GM06990 (cell line): Measurements from ENCODE around the gene TMEM145.
"Not testable (repeated sequence)": the region's sequence is repeated elsewhere in the genome, so short reads cannot be mapped to it uniquely, and the experiment has no call there.

Source experiments
- DNase-seq: peaks from one replicate; pipeline ENCODE4 v3.0.0-alpha.2; 2011; ENCODE audit not compliant: insufficient read length; ENCODE audit errors: extremely low read depth
- H3K27me3 ChIP-seq: replicated peaks from 2 replicates; pipeline ENCODE4 v1.6.0; 2011; ENCODE audit warnings: low read length; ENCODE audit not compliant: control insufficient read depth, insufficient read depth
- H3K36me3 ChIP-seq: 2 replicates; pipeline ENCODE4 v1.5.1; 2011; ENCODE audit warnings: low read length; ENCODE audit not compliant: control insufficient read depth, insufficient read depth
- H3K4me3 ChIP-seq: replicated peaks from 2 replicates; pipeline ENCODE4 v1.5.1; 2011; ENCODE audit warnings: low read depth, mild to moderate bottlenecking, control low read depth, low read length
- CTCF ChIP-seq: IDR thresholded peaks from 2 replicates; pipeline ENCODE4 v1.5.1; 2011; ENCODE audit warnings: low read length, control low read depth, mild to moderate bottlenecking, inconsistent platforms; ENCODE audit not compliant: insufficient read depth, poor library complexity, severe bottlenecking

TMEM145 gene

DNA sequence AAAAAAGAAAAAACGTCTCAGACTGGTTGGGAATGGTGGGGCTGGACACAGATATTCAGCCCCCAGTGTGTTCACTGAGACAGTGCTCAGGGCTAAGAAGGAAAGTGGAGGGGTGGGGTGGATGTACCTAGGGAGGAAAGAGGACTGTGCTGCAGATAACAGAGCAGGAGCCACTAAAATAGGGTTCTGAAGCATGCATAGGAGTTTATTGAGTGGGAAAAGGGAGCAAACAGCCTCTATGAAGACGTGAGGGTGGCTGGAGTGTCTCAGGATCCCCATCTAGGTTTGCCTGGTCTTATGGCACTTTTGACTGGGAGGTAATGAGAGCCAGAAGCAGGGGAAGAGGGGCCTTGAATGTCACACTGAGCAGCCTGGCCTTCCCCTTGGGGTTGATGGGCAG, 15.7 kb downstream of the TMEM145 start:
- Histone ChIP-seq H3K27me3 (no peaks in the 10 kb centered on the region; the same call in 1 of the 2 replicates), H3K36me3 (peaks cover 1% of the 10 kb centered on the region), H3K4me3 (no peak overlapping the region)
- DNase-seq: no peak
- no peak for TF ChIP-seq CTCF

DNA sequence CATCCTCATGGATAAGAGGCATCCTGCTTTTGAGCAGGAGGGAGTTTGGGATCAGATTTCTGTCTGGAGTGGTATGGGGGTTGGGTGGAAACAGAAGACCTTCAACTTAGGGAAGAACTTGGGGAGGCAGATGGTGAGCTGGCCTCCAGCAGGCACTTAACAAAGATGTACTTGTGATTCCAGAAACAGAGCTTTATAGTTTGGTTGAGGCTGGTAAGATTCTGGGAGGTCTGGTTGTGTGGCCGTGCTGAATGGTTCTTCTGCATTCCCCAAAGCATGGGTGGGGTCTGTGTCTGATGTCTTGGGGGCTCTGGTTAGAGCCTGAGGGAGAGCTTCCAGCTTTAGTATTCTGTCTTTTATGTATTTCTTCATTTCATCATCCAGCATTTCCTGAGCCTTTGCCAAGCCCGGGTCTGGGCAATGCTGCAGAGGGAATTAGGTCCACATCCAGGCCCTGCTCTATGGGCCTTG, 17.2 kb downstream of the TMEM145 start:
- no peak for TF ChIP-seq CTCF
- Histone ChIP-seq H3K4me3 (no peak overlapping the region), H3K27me3 (no peaks in the 10 kb centered on the region), H3K36me3 (peaks cover 1% of the 10 kb centered on the region)
- no peak for DNase-seq

- not testable (repeated sequence) for DNase-seq, H3K4me3 ChIP-seq, H3K36me3 ChIP-seq, H3K27me3 ChIP-seq
Measured at GRCh38 chr19:42331333-42331732, 18.2 kb downstream of the TMEM145 start.

DNA sequence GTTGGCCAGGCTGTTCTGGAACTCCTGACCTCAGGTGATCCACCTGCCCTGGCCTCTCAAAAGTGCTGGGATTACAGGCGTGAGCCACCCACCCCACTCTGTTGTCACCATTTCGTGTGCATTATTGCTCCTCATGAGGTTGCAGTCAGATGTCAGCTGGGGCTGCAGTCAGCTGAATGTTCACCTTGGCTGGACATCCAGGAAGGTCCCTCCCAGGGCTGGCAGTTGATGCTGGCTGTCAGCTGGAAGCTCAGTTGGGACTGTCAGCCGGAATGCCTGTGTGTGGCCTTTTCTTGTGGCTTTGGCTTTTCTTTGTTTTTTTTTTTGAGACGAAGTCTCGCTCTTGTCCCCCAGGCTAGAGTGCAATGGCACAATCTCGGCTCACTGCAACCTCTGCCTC, 18.9 kb downstream of the TMEM145 start:
- no peak for DNase-seq
- TF ChIP-seq CTCF: no peak

DNA sequence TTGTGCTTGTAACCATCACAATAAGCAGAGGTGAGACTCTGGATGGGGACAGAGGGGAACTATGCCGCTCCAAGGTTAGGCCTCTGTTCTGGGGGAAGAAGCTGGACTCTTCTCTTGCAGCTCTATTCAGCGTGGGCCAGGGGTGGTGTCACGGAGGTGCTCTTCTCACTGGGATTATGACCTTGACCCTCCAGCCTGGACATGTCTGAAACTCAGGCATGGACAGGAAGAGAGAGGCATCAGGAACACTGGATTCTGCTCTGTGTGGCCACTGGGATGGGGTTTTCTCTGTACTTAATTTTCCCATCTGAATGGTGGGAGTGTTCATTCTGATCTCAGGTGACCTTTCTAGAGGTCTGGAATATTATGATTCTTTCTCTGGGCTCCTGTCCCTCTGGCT, 19.9 kb downstream of the TMEM145 start:
- no peak for DNase-seq
- no peaks in the 10 kb centered on the region for H3K27me3 ChIP-seq
- peaks cover 4% of the 10 kb centered on the region for H3K36me3 ChIP-seq
- no peak for TF ChIP-seq CTCF
- no peak overlapping the region for H3K4me3 ChIP-seq

More for the DNA sequence above, 18.9 kb downstream of the TMEM145 start:
- Histone ChIP-seq H3K36me3 (peaks cover 4% of the 10 kb centered on the region), H3K27me3 (no peaks in the 10 kb centered on the region), H3K4me3 (no peak overlapping the region)

- Histone ChIP-seq H3K27me3 (no peaks in the 10 kb centered on the region), H3K4me3 (no peak overlapping the region), H3K36me3 (peaks cover 4% of the 10 kb centered on the region)
- no peak for TF ChIP-seq CTCF
- no peak for DNase-seq
Measured at GRCh38 chr19:42333975-42334696, 21.0 kb downstream of the TMEM145 start.
